ENCODE results near the gene ATP13A1.

Gene ATP13A1

GRCh38 chr19:19661675-19662251 lies 1.7 kb downstream of the ATP13A1 start:
- no peak overlapping the region for H3K27ac ChIP-seq
- TF ChIP-seq CTCF (conservative IDR thresholded peaks at IDR 0.05) = no peak

- H3K27ac ChIP-seq = no peak overlapping the region
- TF ChIP-seq CTCF (conservative IDR thresholded peaks at IDR 0.05) = no peak
These were observed 2.3 kb downstream of the ATP13A1 start for GRCh38 chr19:19661141-19661674.

GRCh38 chr19:19659646-19660245 lies 3.7 kb downstream of the ATP13A1 start:
- TF ChIP-seq CTCF (conservative IDR thresholded peaks at IDR 0.05) = no peak
- H3K27ac ChIP-seq = no peak overlapping the region

- H3K27ac ChIP-seq = no peak overlapping the region
- no peak for TF ChIP-seq CTCF (conservative IDR thresholded peaks at IDR 0.05)
These were observed 6.1 kb downstream of the ATP13A1 start for GRCh38 chr19:19657397-19657783.

- no peak for TF ChIP-seq CTCF (conservative IDR thresholded peaks at IDR 0.05)
- H3K27ac ChIP-seq = no peak overlapping the region
These were observed 6.8 kb downstream of the ATP13A1 start for GRCh38 chr19:19656451-19657396.

GRCh38 chr19:19655641-19656343 lies 7.7 kb downstream of the ATP13A1 start:
- no peak for TF ChIP-seq CTCF (conservative IDR thresholded peaks at IDR 0.05)
- H3K27ac ChIP-seq = no peak overlapping the region

Data from VCaP (cell line).